Daoy (cell line): Measurements from ENCODE around the gene RBAK. TPM values are rescaled to one million over a fixed set of nuclear protein-coding genes. Genes with fewer than 3 reads are reported as not detected.
"Not testable (repeated sequence)": the region's sequence is repeated elsewhere in the genome, so short reads cannot be mapped to it uniquely, and the experiment has no call there.

ENCODE experiments used
- DNase-seq: peaks from one replicate; pipeline ENCODE4 v3.0.0-alpha.2; 2015; ENCODE audit warnings: low read depth
- total RNA-seq: library from RNA; depleted of rRNA; stranded (reverse); fragments of >200 nt; shearing (Covaris generic); gene quantifications from 2 replicates; pipeline ENCODE4 v1.2.3, GENCODE V29; 2014; rRNA removed

Gene RBAK
- total RNA-seq = 8.0 and 9.7 TPM in 2 replicates

GRCh38 chr7:5045558-5046396, at the start of gene RBAK:
RBAK (plus strand) TSS chr7:5045860; CDS start chr7:5048077, 2,217 bp downstream.
- DNase-seq = peak; percentile 99

- no peak for DNase-seq
These were observed 48.9 kb upstream of the RBAK start for GRCh38 chr7:4996696-4997222.

- no peak for DNase-seq
These were observed 47.4 kb upstream of the RBAK start for GRCh38 chr7:4998244-4998643.

GRCh38 chr7:4998910-4999309, 46.8 kb upstream of the RBAK start:
- no peak for DNase-seq

- no peak for DNase-seq
These were observed 46.2 kb upstream of the RBAK start for GRCh38 chr7:4999369-4999950.

GRCh38 chr7:5001003-5001402, 44.7 kb upstream of the RBAK start:
- DNase-seq = no peak

- DNase-seq = no peak
These were observed 43.7 kb upstream of the RBAK start for GRCh38 chr7:5001911-5002310.

- no peak for DNase-seq
These were observed 40.6 kb upstream of the RBAK start for GRCh38 chr7:5005066-5005465.

GRCh38 chr7:5012985-5013384, 32.7 kb upstream of the RBAK start:
- no peak for DNase-seq

- not testable (repeated sequence) for DNase-seq
These were observed 29.7 kb upstream of the RBAK start for GRCh38 chr7:5015936-5016335.

GRCh38 chr7:5017626-5018025, 28.0 kb upstream of the RBAK start:
- not testable (repeated sequence) for DNase-seq

- no peak for DNase-seq
These were observed 25.6 kb upstream of the RBAK start for GRCh38 chr7:5020098-5020497.

GRCh38 chr7:5020976-5021550, 24.6 kb upstream of the RBAK start:
- DNase-seq = not testable (repeated sequence)

GRCh38 chr7:5023626-5024025, 22.0 kb upstream of the RBAK start:
- DNase-seq = not testable (repeated sequence)

GRCh38 chr7:5027796-5028410, 17.8 kb upstream of the RBAK start:
- peak; percentile 23 for DNase-seq

GRCh38 chr7:5033186-5033585, 12.5 kb upstream of the RBAK start:
- DNase-seq = not testable (repeated sequence)

- no peak for DNase-seq
These were observed 10.4 kb upstream of the RBAK start for GRCh38 chr7:5035276-5035675.

GRCh38 chr7:5036446-5036845, 9.2 kb upstream of the RBAK start:
- DNase-seq = no peak

- no peak for DNase-seq
These were observed 4.6 kb upstream of the RBAK start for GRCh38 chr7:5041047-5041446.

GRCh38 chr7:5043661-5044060, 2.0 kb upstream of the RBAK start:
- no peak for DNase-seq

GRCh38 chr7:5046397-5046732, 705 bp downstream of the RBAK start:
- DNase-seq = peak; percentile 13

- not testable (repeated sequence) for DNase-seq
These were observed 1.5 kb downstream of the RBAK start for GRCh38 chr7:5047127-5047526.
